ENCODE measurements around the gene S100A13.

S100A13 gene

GRCh38 chr1:153667439-153667838 lies 40.1 kb upstream of the S100A13 start:
- Histone ChIP-seq H3K4me2 (peak overlapping the region in 1 of 11 experiments; percentile 92; a peak in 4 of 22 replicates), H3K27ac (no peak overlapping the region), H3K27me3 (no peaks in the 10 kb centered on the region), H3K4me1 (peaks cover 21 to 53% (median 27%) of the 10 kb centered on the region in 10 experiments), H3K4me3 (no peak overlapping the region), H3K9ac (peak overlapping the region in 2 of 11 experiments; percentile 13 to 29; a peak in 1 of 22 replicates), H4K20me1 (peaks cover 0 to 80% (median 67%) of the 10 kb centered on the region in 11 experiments; a peak in 17 of 22 replicates), H3K9me3 (replicated peaks in 1 of 11) (no peaks in the 10 kb centered on the region), H3K36me3 (peaks cover 72 to 78% (median 78%) of the 10 kb centered on the region in 11 experiments)
- TF ChIP-seq Cebpa-rat (IDR thresholded peaks at IDR 0.05), result no peak

- peak in 1 of 11 experiments; percentile 47; a peak in 1 of 22 replicates for TF ChIP-seq Cebpa-rat (IDR thresholded peaks at IDR 0.05)
- H4K20me1 ChIP-seq, result peaks cover 0 to 87% (median 68%) of the 10 kb centered on the region in 11 experiments; a peak in 17 of 22 replicates
- H3K27me3 ChIP-seq, result no peaks in the 10 kb centered on the region
- no peaks in the 10 kb centered on the region for H3K9me3 ChIP-seq (replicated peaks in 1 of 11)
- peaks cover 77 to 88% (median 85%) of the 10 kb centered on the region in 11 experiments for H3K36me3 ChIP-seq
- peak overlapping the region in 3 of 11 experiments; percentile 36 to 44 (median 39); a peak in 3 of 22 replicates for H3K9ac ChIP-seq
- H3K4me3 ChIP-seq, result no peak overlapping the region
- no peak overlapping the region for H3K4me2 ChIP-seq
- H3K27ac ChIP-seq, result no peak overlapping the region; a peak in 1 of 22 replicates
- H3K4me1 ChIP-seq, result peaks cover 15 to 53% (median 26%) of the 10 kb centered on the region in 10 experiments
These were observed 35.9 kb upstream of the S100A13 start for GRCh38 chr1:153663211-153663610.

- peaks cover 0 to 78% (median 58%) of the 10 kb centered on the region in 11 experiments; a peak in 17 of 22 replicates for H4K20me1 ChIP-seq
- H3K4me3 ChIP-seq, result no peak overlapping the region
- H3K27me3 ChIP-seq, result no peaks in the 10 kb centered on the region
- H3K9me3 ChIP-seq (replicated peaks in 1 of 11), result no peaks in the 10 kb centered on the region
- peaks cover 68 to 79% (median 76%) of the 10 kb centered on the region in 11 experiments for H3K36me3 ChIP-seq
- peaks cover 17 to 49% (median 28%) of the 10 kb centered on the region in 10 experiments for H3K4me1 ChIP-seq
- no peak for TF ChIP-seq Cebpa-rat (IDR thresholded peaks at IDR 0.05)
- H3K27ac ChIP-seq, result 0 out of 22 replicates have a peak overlapping the region, but pooled peaks of 1 of the 11 experiments have one; percentile 7
- H3K4me2 ChIP-seq, result no peak overlapping the region
- peak overlapping the region in 3 of 11 experiments; percentile 2 to 44 (median 36); a peak in 2 of 22 replicates for H3K9ac ChIP-seq
These were observed 35.0 kb upstream of the S100A13 start for GRCh38 chr1:153662269-153662668.

GRCh38 chr1:153661111-153661708 lies 33.9 kb upstream of the S100A13 start:
- peaks cover 57 to 68% (median 65%) of the 10 kb centered on the region in 11 experiments for H3K36me3 ChIP-seq
- no peak for TF ChIP-seq Cebpa-rat (IDR thresholded peaks at IDR 0.05)
- peak overlapping the region in 3 of 11 experiments; percentile 1 to 26 (median 9); a peak in 2 of 22 replicates for H3K27ac ChIP-seq

GRCh38 chr1:153659656-153660055 lies 32.4 kb upstream of the S100A13 start:
- H4K20me1 ChIP-seq, result peaks cover 0 to 52% (median 32%) of the 10 kb centered on the region in 11 experiments; a peak in 17 of 22 replicates
- no peak for TF ChIP-seq Cebpa-rat (IDR thresholded peaks at IDR 0.05)
- H3K4me2 ChIP-seq, result peak overlapping the region; percentile 88 to 98 (median 95)
- no peaks in the 10 kb centered on the region for H3K9me3 ChIP-seq (replicated peaks in 1 of 11)
- H3K27me3 ChIP-seq, result no peaks in the 10 kb centered on the region
- peak overlapping the region; percentile 70 to 96 (median 79) for H3K4me3 ChIP-seq
- H3K4me1 ChIP-seq, result peaks cover 17 to 41% (median 28%) of the 10 kb centered on the region in 10 experiments
- peak overlapping the region in 6 of 11 experiments; percentile 80 to 89 (median 84); a peak in 6 of 22 replicates for H3K27ac ChIP-seq
- peak overlapping the region; percentile 81 to 91 (median 89) for H3K9ac ChIP-seq
- peaks cover 42 to 52% (median 49%) of the 10 kb centered on the region in 11 experiments for H3K36me3 ChIP-seq

More at GRCh38 chr1:153661111-153661708, 33.9 kb upstream of the S100A13 start:
- Histone ChIP-seq H3K4me3 (no peak overlapping the region), H4K20me1 (peaks cover 0 to 67% (median 48%) of the 10 kb centered on the region in 11 experiments; a peak in 17 of 22 replicates), H3K9me3 (replicated peaks in 1 of 11) (no peaks in the 10 kb centered on the region), H3K27me3 (no peaks in the 10 kb centered on the region), H3K4me2 (no peak overlapping the region), H3K4me1 (peaks cover 17 to 41% (median 28%) of the 10 kb centered on the region in 10 experiments), H3K9ac (peak overlapping the region in 3 of 11 experiments; percentile 16 to 32 (median 29); a peak in 5 of 22 replicates)

GRCh38 chr1:153659175-153659534 lies 31.9 kb upstream of the S100A13 start:
- Histone ChIP-seq H3K27me3 (no peaks in the 10 kb centered on the region), H3K4me2 (peak overlapping the region; percentile 88 to 98 (median 95)), H3K36me3 (peaks cover 37 to 47% (median 44%) of the 10 kb centered on the region in 11 experiments), H3K27ac (peak overlapping the region; percentile 79 to 89 (median 84)), H3K4me1 (peaks cover 17 to 36% (median 28%) of the 10 kb centered on the region in 10 experiments), H3K9me3 (replicated peaks in 1 of 11) (no peaks in the 10 kb centered on the region), H4K20me1 (peaks cover 0 to 47% (median 27%) of the 10 kb centered on the region in 11 experiments; a peak in 16 of 22 replicates), H3K9ac (peak overlapping the region; percentile 81 to 91 (median 89)), H3K4me3 (peak overlapping the region; percentile 70 to 96 (median 79))
- no peak for TF ChIP-seq Cebpa-rat (IDR thresholded peaks at IDR 0.05)

GRCh38 chr1:153658400-153659174 lies 31.3 kb upstream of the S100A13 start, which contains the start of gene SNAPIN:
SNAPIN (plus strand) TSS chr1:153658703; CDS start chr1:153658744, 41 bp downstream.
- Histone ChIP-seq H3K9me3 (replicated peaks in 1 of 11) (no peaks in the 10 kb centered on the region), H3K4me3 (peak within 1 kb of the TSS; percentile 70 to 96 (median 79)), H3K27me3 (no peaks in the 10 kb centered on the region), H3K36me3 (peaks cover 31 to 42% (median 39%) of the 10 kb centered on the region in 11 experiments), H3K9ac (peak within 1 kb of the TSS; percentile 81 to 91 (median 89)), H3K4me2 (peak within 1 kb of the TSS; percentile 88 to 98 (median 95)), H4K20me1 (peaks cover 0 to 41% (median 26%) of the 10 kb centered on the region in 11 experiments; a peak in 16 of 22 replicates), H3K4me1 (peaks cover 17 to 34% (median 28%) of the 10 kb centered on the region in 10 experiments), H3K27ac (peak within 1 kb of the TSS; percentile 79 to 89 (median 84))
- no peak for TF ChIP-seq Cebpa-rat (IDR thresholded peaks at IDR 0.05)

- TF ChIP-seq Cebpa-rat (IDR thresholded peaks at IDR 0.05), result no peak
- Histone ChIP-seq H3K27me3 (no peaks in the 10 kb centered on the region), H3K4me2 (no peak overlapping the region), H3K9ac (no peak overlapping the region), H3K9me3 (replicated peaks in 1 of 11) (no peaks in the 10 kb centered on the region), H4K20me1 (peaks cover 0 to 13% (median 10%) of the 10 kb centered on the region in 11 experiments; a peak in 13 of 22 replicates), H3K36me3 (peaks cover 0 to 9% (median 6%) of the 10 kb centered on the region in 11 experiments; a peak in 12 of 22 replicates), H3K27ac (no peak overlapping the region), H3K4me1 (peaks cover 17 to 35% (median 28%) of the 10 kb centered on the region in 10 experiments), H3K4me3 (no peak overlapping the region)
These were observed 28.0 kb upstream of the S100A13 start for GRCh38 chr1:153655333-153655732.

All from BLaER1 treated with 17β-estradiol and CSF1 and Interleukin-3, amounts not matched to agents 10 nM and 100 nM (cell line).